ENCODE results near the gene GMDS.

The GMDS gene

DNA sequence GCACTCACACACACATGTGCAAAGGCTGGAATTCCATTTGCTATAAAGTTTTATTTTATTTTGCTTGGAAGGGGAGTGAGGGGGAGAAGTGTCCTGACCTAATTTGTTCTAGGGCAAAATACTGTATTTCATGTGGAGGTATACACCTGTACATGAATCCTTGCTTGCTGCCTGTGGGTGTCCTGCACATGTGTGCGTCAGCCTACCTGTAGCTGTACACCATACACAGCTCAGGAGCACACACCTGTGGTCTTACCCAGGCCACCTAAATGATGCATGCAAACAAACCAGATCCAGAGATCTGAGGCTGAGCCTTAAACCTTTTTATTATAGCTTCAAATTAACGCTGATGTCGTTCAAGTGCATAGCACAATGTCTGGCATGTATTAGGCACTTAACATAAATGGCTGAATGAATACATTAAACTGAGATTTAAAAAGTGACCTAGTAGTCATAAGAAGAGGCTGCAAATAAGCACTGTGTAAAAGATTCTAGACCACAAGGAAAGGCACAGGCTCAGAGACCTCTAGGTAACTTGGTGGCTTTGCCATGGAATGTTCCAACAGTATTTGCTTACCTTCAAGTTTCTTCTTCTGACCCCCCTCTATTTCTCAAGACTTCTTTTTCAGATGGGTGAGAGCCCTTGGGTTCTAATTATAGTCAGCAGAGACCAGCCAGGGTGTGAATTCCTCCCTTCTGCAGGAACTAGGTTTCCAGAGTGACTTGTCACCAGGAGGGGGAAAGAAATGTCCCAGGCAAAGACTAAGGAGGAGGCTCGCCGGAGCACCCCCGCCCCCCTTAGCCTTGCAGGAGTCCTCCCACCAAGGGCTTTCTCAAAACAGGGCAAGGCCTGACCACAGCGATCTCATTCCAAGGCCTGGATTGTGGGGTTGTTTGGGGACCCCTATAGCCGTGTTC, 622.3 kb downstream of the GMDS start:
- Histone ChIP-seq H3K4me1 (ENCODE audit: control insufficient read depth in 1 of 2, insufficient read depth in 2 of 2, low read length in 2 of 2) (peaks cover 19 to 23% of the 10 kb centered on the region in 2 experiments), H2BK12ac (ENCODE audit: low read length) (no peak overlapping the region), H2AFZ (ENCODE audit: insufficient read depth, low read length, poor library complexity) (no peak overlapping the region), H3K14ac (ENCODE audit: low read length) (no peak overlapping the region), H3K27me3 (ENCODE audit: insufficient read depth, low read length) (peaks cover 84% of the 10 kb centered on the region), H3K79me1 (ENCODE audit: low read length) (peaks cover 2% of the 10 kb centered on the region), H3K23ac (ENCODE audit: low read length) (no peak overlapping the region), H4K91ac (ENCODE audit: low read depth, low read length) (no peak overlapping the region), H3K9me3 (ENCODE audit: insufficient read depth, low read depth, low read length) (peaks cover 7% of the 10 kb centered on the region), H2BK120ac (ENCODE audit: insufficient read depth, low read length, poor library complexity) (no peak overlapping the region), H3K4ac (ENCODE audit: low read depth, low read length) (no peak overlapping the region), H2BK5ac (ENCODE audit: low read depth, low read length, poor library complexity) (no peak overlapping the region), H4K12ac (ENCODE audit: low read depth, low read length) (no peak overlapping the region), H4K8ac (ENCODE audit: low read depth, low read length) (no peak overlapping the region), H3K9ac (ENCODE audit: low read length) (no peak overlapping the region), H2AK5ac (ENCODE audit: low read length) (no peak overlapping the region), H3K4me3 (ENCODE audit: low read depth, low read length) (no peak overlapping the region), H3K4me2 (ENCODE audit: low read length) (no peak overlapping the region), H3K18ac (ENCODE audit: low read length) (no peak overlapping the region), H3K36me3 (ENCODE audit: control insufficient read depth in 1 of 2, insufficient read depth in 2 of 2, low read length in 2 of 2) (no peaks in the 10 kb centered on the region), H3K27ac (ENCODE audit: low read depth, low read length) (no peak overlapping the region), H3K79me2 (ENCODE audit: control insufficient read depth, insufficient read depth, low read length, poor library complexity) (no peaks in the 10 kb centered on the region)
- WGBS (ENCODE audit: extremely low coverage, insufficient coverage, insufficient read length) = no CpG with 5 or more reads among the region's 8 CpGs
- no peak for DNase-seq

DNA sequence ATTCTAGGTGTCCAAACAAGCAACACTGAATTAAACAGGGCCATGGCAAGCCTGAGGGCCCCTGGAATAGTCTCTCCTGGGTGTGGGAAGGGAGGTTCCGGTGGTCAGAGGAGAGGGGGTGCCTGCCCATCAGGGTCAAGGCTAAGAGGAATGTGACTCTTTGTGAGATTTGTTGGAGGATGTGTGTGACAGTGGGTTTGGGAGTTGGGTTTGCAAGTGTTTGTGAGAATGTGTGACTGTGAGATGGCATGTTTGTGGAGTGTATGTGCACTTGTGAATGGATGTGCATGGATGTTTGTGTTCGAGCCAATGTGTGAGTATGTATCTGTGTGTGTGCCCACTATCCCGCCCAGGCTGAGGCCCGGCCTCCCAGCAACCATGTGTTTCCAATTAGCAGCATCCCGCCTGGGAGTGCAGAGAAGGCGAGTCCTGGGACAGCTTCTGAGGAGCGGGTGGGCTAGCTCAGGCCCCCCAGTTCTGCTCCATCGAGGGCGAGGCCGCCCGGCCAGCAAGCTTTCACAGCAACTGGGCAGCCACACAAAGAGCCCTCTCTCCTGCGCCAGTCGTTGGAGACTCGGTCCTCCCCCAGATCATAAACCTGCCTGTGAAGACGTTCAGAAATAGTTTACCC, 623.1 kb downstream of the GMDS start:
- Histone ChIP-seq H3K18ac (ENCODE audit: low read length) (no peak overlapping the region), H3K9me3 (ENCODE audit: insufficient read depth, low read depth, low read length) (peaks cover 7% of the 10 kb centered on the region), H3K4ac (ENCODE audit: low read depth, low read length) (no peak overlapping the region), H3K4me2 (ENCODE audit: low read length) (no peak overlapping the region), H4K91ac (ENCODE audit: low read depth, low read length) (no peak overlapping the region), H2BK12ac (ENCODE audit: low read length) (no peak overlapping the region), H3K79me2 (ENCODE audit: control insufficient read depth, insufficient read depth, low read length, poor library complexity) (no peaks in the 10 kb centered on the region), H3K4me1 (ENCODE audit: control insufficient read depth in 1 of 2, insufficient read depth in 2 of 2, low read length in 2 of 2) (peaks cover 19 to 23% of the 10 kb centered on the region in 2 experiments), H3K79me1 (ENCODE audit: low read length) (peaks cover 2% of the 10 kb centered on the region), H3K4me3 (ENCODE audit: low read depth, low read length) (no peak overlapping the region), H3K14ac (ENCODE audit: low read length) (no peak overlapping the region), H4K12ac (ENCODE audit: low read depth, low read length) (no peak overlapping the region), H3K9ac (ENCODE audit: low read length) (no peak overlapping the region), H4K8ac (ENCODE audit: low read depth, low read length) (no peak overlapping the region), H2AFZ (ENCODE audit: insufficient read depth, low read length, poor library complexity) (no peak overlapping the region), H2AK5ac (ENCODE audit: low read length) (no peak overlapping the region), H3K36me3 (ENCODE audit: control insufficient read depth in 1 of 2, insufficient read depth in 2 of 2, low read length in 2 of 2) (no peaks in the 10 kb centered on the region), H2BK5ac (ENCODE audit: low read depth, low read length, poor library complexity) (no peak overlapping the region), H3K23ac (ENCODE audit: low read length) (no peak overlapping the region), H2BK120ac (ENCODE audit: insufficient read depth, low read length, poor library complexity) (no peak overlapping the region), H3K27me3 (ENCODE audit: insufficient read depth, low read length) (peaks cover 87% of the 10 kb centered on the region), H3K27ac (ENCODE audit: low read depth, low read length) (no peak overlapping the region)
- WGBS (ENCODE audit: extremely low coverage, insufficient coverage, insufficient read length) = no CpG with 5 or more reads among the region's 15 CpGs
- no peak for DNase-seq

DNA sequence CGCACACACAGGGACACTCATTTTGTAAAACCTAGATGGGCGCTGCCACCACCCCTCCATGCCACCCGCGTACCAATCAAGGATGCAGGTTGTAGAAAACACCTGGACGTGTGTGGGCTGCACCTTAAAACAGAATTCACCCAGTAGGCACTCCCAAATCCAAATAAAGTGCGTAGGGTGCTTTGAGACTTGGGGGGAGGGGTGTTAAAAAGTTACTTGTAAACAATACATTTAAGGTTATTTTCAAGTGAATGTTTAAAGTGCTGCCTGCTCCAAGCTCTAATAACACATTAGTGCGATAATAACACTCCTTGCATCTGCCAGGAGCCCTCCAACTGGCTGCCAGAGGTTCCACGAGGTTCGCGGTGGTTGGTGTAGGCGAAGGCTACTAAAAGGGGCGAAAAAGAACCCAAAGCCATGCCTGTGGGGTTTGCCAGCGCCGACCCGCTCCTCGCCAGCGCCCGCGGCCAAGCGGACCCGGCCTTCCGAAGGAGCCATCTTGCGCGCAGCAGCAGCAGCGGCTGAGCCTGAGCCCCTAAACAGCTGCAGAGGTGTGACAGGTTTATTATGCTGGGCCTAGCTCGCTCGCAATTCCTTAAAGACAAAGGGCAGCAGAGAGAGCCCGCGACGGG, 624.2 kb downstream of the GMDS start:
- no peak overlapping the region for H3K27ac ChIP-seq (ENCODE audit: low read depth, low read length)
- no peak overlapping the region for H4K8ac ChIP-seq (ENCODE audit: low read depth, low read length)
- H2AFZ ChIP-seq (ENCODE audit: insufficient read depth, low read length, poor library complexity) = no peak overlapping the region
- H3K4ac ChIP-seq (ENCODE audit: low read depth, low read length) = no peak overlapping the region
- H2BK120ac ChIP-seq (ENCODE audit: insufficient read depth, low read length, poor library complexity) = no peak overlapping the region
- no peak overlapping the region for H3K9ac ChIP-seq (ENCODE audit: low read length)
- H3K23ac ChIP-seq (ENCODE audit: low read length) = no peak overlapping the region
- peaks cover 90% of the 10 kb centered on the region for H3K27me3 ChIP-seq (ENCODE audit: insufficient read depth, low read length)
- no peak overlapping the region for H3K18ac ChIP-seq (ENCODE audit: low read length)
- no peak overlapping the region for H2BK5ac ChIP-seq (ENCODE audit: low read depth, low read length, poor library complexity)
- H3K79me2 ChIP-seq (ENCODE audit: control insufficient read depth, insufficient read depth, low read length, poor library complexity) = no peaks in the 10 kb centered on the region
- peaks cover 2% of the 10 kb centered on the region for H3K79me1 ChIP-seq (ENCODE audit: low read length)
- WGBS (ENCODE audit: extremely low coverage, insufficient coverage, insufficient read length) = no CpG with 5 or more reads among the region's 30 CpGs
- no peak overlapping the region for H2BK12ac ChIP-seq (ENCODE audit: low read length)
- H3K14ac ChIP-seq (ENCODE audit: low read length) = no peak overlapping the region
- H3K4me1 ChIP-seq (ENCODE audit: control insufficient read depth in 1 of 2, insufficient read depth in 2 of 2, low read length in 2 of 2) = peaks cover 19 to 23% of the 10 kb centered on the region in 2 experiments
- H2AK5ac ChIP-seq (ENCODE audit: low read length) = no peak overlapping the region
- no peak overlapping the region for H4K91ac ChIP-seq (ENCODE audit: low read depth, low read length)
- peaks cover 7% of the 10 kb centered on the region for H3K9me3 ChIP-seq (ENCODE audit: insufficient read depth, low read depth, low read length)
- no peak overlapping the region for H4K12ac ChIP-seq (ENCODE audit: low read depth, low read length)
- no peak overlapping the region for H3K4me3 ChIP-seq (ENCODE audit: low read depth, low read length)
- no peaks in the 10 kb centered on the region for H3K36me3 ChIP-seq (ENCODE audit: control insufficient read depth in 1 of 2, insufficient read depth in 2 of 2, low read length in 2 of 2)
- no peak overlapping the region for H3K4me2 ChIP-seq (ENCODE audit: low read length)
- DNase-seq = no peak

DNA sequence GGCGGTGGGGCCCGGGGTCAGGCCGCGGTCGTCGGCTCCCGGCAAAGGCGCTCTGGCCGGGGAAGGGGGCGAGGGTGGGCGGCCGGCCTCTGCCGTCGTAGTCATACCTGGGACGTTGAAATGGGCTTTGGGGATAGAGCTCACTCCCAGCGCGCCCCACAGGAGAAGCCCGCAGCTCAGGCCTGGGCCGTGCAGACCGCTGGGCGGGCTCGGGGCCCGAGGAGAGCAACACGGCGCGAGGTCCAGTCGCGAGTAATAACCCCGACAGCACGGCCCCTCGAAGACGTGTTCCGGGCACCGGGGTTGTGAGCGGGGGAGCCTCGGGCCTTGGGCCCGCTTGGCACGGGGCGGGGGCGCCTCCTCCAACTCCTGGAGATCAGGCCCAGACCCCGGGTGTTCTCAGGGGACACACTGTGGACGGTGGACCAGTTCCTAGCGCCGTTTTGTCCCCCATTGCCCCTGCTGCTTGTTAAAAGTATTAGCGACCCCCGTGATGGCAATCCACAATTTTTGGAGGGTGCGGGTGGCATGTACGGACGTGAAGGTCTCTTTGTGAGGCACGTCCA, 624.8 kb downstream of the GMDS start:
- no peaks in the 10 kb centered on the region for H3K36me3 ChIP-seq (ENCODE audit: control insufficient read depth in 1 of 2, insufficient read depth in 2 of 2, low read length in 2 of 2)

More for the DNA sequence above, 624.8 kb downstream of the GMDS start:
- no peak overlapping the region for H2BK120ac ChIP-seq (ENCODE audit: insufficient read depth, low read length, poor library complexity)
- H3K79me1 ChIP-seq (ENCODE audit: low read length) = peaks cover 2% of the 10 kb centered on the region
- H3K4me3 ChIP-seq (ENCODE audit: low read depth, low read length) = no peak overlapping the region
- peak overlapping the region; percentile 73 for H3K4me2 ChIP-seq (ENCODE audit: low read length)
- WGBS (ENCODE audit: extremely low coverage, insufficient coverage, insufficient read length) = no CpG with 5 or more reads among the region's 50 CpGs
- H4K91ac ChIP-seq (ENCODE audit: low read depth, low read length) = no peak overlapping the region
- peak overlapping the region; percentile 40 for H3K14ac ChIP-seq (ENCODE audit: low read length)
- H2AFZ ChIP-seq (ENCODE audit: insufficient read depth, low read length, poor library complexity) = peak overlapping the region; percentile 23
- H3K9ac ChIP-seq (ENCODE audit: low read length) = no peak overlapping the region
- peak overlapping the region; percentile 62 for H3K18ac ChIP-seq (ENCODE audit: low read length)
- peaks cover 19 to 23% of the 10 kb centered on the region in 2 experiments for H3K4me1 ChIP-seq (ENCODE audit: control insufficient read depth in 1 of 2, insufficient read depth in 2 of 2, low read length in 2 of 2)
- no peak overlapping the region for H3K27ac ChIP-seq (ENCODE audit: low read depth, low read length)
- H4K8ac ChIP-seq (ENCODE audit: low read depth, low read length) = no peak overlapping the region
- H4K12ac ChIP-seq (ENCODE audit: low read depth, low read length) = no peak overlapping the region
- H3K9me3 ChIP-seq (ENCODE audit: insufficient read depth, low read depth, low read length) = peaks cover 5% of the 10 kb centered on the region
- H3K79me2 ChIP-seq (ENCODE audit: control insufficient read depth, insufficient read depth, low read length, poor library complexity) = no peaks in the 10 kb centered on the region
- DNase-seq = no peak
- no peak overlapping the region for H2AK5ac ChIP-seq (ENCODE audit: low read length)
- H3K4ac ChIP-seq (ENCODE audit: low read depth, low read length) = no peak overlapping the region
- no peak overlapping the region for H3K23ac ChIP-seq (ENCODE audit: low read length)
- peaks cover 91% of the 10 kb centered on the region for H3K27me3 ChIP-seq (ENCODE audit: insufficient read depth, low read length)
- no peak overlapping the region for H2BK5ac ChIP-seq (ENCODE audit: low read depth, low read length, poor library complexity)
- H2BK12ac ChIP-seq (ENCODE audit: low read length) = no peak overlapping the region
